Transverse colon (tissue), 3 donors: ENCODE results near the gene LRRC70.

Experiments
- EP300 ChIP-seq: sonication (generic); formaldehyde crosslinking; IDR thresholded peaks from one replicate; pipeline ENCODE4 v1.6.1; 2017; ENCODE audit warnings: antibody characterized with exemption, low read depth
- POLR2A ChIP-seq: fragments of 450-650 bp; IDR thresholded peaks from one replicate; pipeline ENCODE4 v1.6.1; 2016; ENCODE audit warnings: antibody characterized with exemption, mild to moderate bottlenecking, moderate library complexity
- TF ChIP-seq, protein P1 (sequence below), 5 experiments: fragments of 200-600 bp in 3 of 5; fragments of 450-650 bp in 2 of 5; sonication (generic) in 3 of 5; IDR thresholded peaks; 1 replicate in 2 of 5; 2 replicates in 3 of 5; pipeline ENCODE4 v1.5.1; 2016 to 2017; ENCODE audit warnings: antibody characterized with exemption in 5 of 5, inconsistent platforms in 3 of 5, mild to moderate bottlenecking in 2 of 5, moderate library complexity in 1 of 5

DNA sequence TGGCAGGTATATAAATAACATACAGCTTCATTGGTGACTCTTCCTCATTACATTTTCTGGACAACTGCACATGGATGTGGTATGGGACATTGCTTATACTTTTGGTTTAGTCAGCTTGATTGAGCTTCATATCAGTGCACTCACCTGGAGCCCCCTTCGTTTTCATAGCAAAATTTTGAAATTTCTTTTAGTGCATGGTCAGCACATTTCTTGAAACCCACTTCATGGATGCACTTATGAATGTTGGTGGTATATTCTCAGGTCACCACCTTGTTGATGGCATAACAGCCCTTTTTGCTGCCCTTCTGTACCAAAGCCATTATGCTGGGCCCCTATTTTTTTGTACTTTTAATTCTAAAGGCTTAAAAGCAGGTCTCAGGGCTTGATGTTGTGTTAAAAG is 16.7 kb upstream of the LRRC70 start:
- no peak for TF ChIP-seq EP300
- TF ChIP-seq, protein P1, sequence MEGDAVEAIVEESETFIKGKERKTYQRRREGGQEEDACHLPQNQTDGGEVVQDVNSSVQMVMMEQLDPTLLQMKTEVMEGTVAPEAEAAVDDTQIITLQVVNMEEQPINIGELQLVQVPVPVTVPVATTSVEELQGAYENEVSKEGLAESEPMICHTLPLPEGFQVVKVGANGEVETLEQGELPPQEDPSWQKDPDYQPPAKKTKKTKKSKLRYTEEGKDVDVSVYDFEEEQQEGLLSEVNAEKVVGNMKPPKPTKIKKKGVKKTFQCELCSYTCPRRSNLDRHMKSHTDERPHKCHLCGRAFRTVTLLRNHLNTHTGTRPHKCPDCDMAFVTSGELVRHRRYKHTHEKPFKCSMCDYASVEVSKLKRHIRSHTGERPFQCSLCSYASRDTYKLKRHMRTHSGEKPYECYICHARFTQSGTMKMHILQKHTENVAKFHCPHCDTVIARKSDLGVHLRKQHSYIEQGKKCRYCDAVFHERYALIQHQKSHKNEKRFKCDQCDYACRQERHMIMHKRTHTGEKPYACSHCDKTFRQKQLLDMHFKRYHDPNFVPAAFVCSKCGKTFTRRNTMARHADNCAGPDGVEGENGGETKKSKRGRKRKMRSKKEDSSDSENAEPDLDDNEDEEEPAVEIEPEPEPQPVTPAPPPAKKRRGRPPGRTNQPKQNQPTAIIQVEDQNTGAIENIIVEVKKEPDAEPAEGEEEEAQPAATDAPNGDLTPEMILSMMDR (IDR thresholded peaks at IDR 0.05) = no peak
- TF ChIP-seq POLR2A = no peak
